OCI-LY7 (cell line): Measurements from ENCODE around the gene CERK. TPM values are rescaled to one million over a fixed set of nuclear protein-coding genes. Genes with fewer than 3 reads are reported as not detected.

ENCODE experiments used
- BruUV-seq: library from RNA; stranded (reverse); fragments of 400-500 nt; replicated peaks from 2 replicates; lab custom pipeline; 2021; lab: Mats Ljungman, UMichigan
- CTCF ChIA-PET: fragments of 300-600 bp; sonication (Branson Sonifier 250); formaldehyde crosslinking; loops from one replicate; lab custom pipeline; 2022; ENCODE audit warnings: antibody characterized with exemption; ENCODE audit not compliant: unreplicated experiment; lab: Charles Lee
- POLR2A ChIA-PET: fragments of 300-600 bp; sonication (Branson Sonifier 250); formaldehyde crosslinking; loops from one replicate; lab custom pipeline; 2022; ENCODE audit warnings: antibody characterized with exemption; lab: Charles Lee
- DNase-seq: peaks from one replicate; pipeline ENCODE4 v3.0.0-alpha.2; 2015; ENCODE audit warnings: low spot score
- H2AFZ ChIP-seq: fragments of 200-600 bp; sonication (generic), shearing (Covaris generic); 2 replicates; pipeline ENCODE4 v1.6.1; 2014; ENCODE audit warnings: mild to moderate bottlenecking, antibody characterized with exemption, low read length, moderate library complexity
- H3K27ac ChIP-seq: fragments of 200-600 bp; sonication (generic); 2 replicates; pipeline ENCODE4 v1.5.1; 2014; ENCODE audit warnings: mixed run types, low read depth, mild to moderate bottlenecking, moderate library complexity, low read length, inconsistent platforms; ENCODE audit not compliant: poor library complexity, severe bottlenecking
- H3K36me3 ChIP-seq: fragments of 200-600 bp; sonication (generic); 2 replicates; pipeline ENCODE4 v1.6.1; 2014; ENCODE audit warnings: mild to moderate bottlenecking, antibody characterized with exemption, low read length, moderate library complexity, mixed read lengths; ENCODE audit not compliant: insufficient read depth
- H3K4me1 ChIP-seq: fragments of 200-600 bp; sonication (generic); 2 replicates; pipeline ENCODE4 v1.5.1; 2014; ENCODE audit warnings: mild to moderate bottlenecking, low read length; ENCODE audit not compliant: insufficient read depth, poor library complexity, severe bottlenecking
- H3K4me2 ChIP-seq: fragments of 200-600 bp; sonication (generic); 2 replicates; pipeline ENCODE4 v1.6.1; 2014; ENCODE audit warnings: mild to moderate bottlenecking, low read length
- H3K4me3 ChIP-seq: fragments of 200-600 bp; sonication (generic); 2 replicates; pipeline ENCODE4 v1.5.1; 2014; ENCODE audit warnings: mild to moderate bottlenecking, low read depth, low read length; ENCODE audit not compliant: poor library complexity, severe bottlenecking
- H3K79me2 ChIP-seq: fragments of 200-600 bp; sonication (generic); 2 replicates; pipeline ENCODE4 v1.6.1; 2016; ENCODE audit warnings: low read depth, mild to moderate bottlenecking, low read length, moderate library complexity, mixed read lengths; ENCODE audit not compliant: insufficient read depth
- H3K9me2 ChIP-seq: fragments of 200-600 bp; sonication (generic); 2 replicates; pipeline ENCODE4 v1.6.1; 2016; ENCODE audit warnings: mild to moderate bottlenecking, low read length, mixed read lengths; ENCODE audit not compliant: insufficient read depth
- H3K9me3 ChIP-seq: fragments of 200-600 bp; sonication (generic); 2 replicates; pipeline ENCODE4 v1.6.1; 2014; ENCODE audit warnings: mild to moderate bottlenecking, mixed run types, low read length, mixed read lengths
- H4K20me1 ChIP-seq: fragments of 200-600 bp; sonication (generic); 2 replicates; pipeline ENCODE4 v1.6.1; 2014; ENCODE audit warnings: mild to moderate bottlenecking, antibody characterized with exemption, low read length, moderate library complexity, mixed read lengths; ENCODE audit not compliant: insufficient read depth
- EZH2phosphoT487 ChIP-seq: fragments of 200-600 bp; sonication (generic); IDR thresholded peaks from 2 replicates; pipeline ENCODE4 v1.6.1; 2018; ENCODE audit warnings: low read depth, borderline replicate concordance, mild to moderate bottlenecking, mixed run types, antibody characterized with exemption, low read length, moderate library complexity, mixed read lengths
- intact Hi-C: fragments of 100-400 bp; cut with micrococcal nuclease; formaldehyde crosslinking; loops from one replicate; pipeline ENCODE4 v1.10.0; 2022; ENCODE audit not compliant: unreplicated experiment
- total RNA-seq, 2 experiments: library from RNA; depleted of rRNA in 1 of 2; stranded (reverse); fragments of >200 nt in 1 of 2; shearing (Covaris generic) in 1 of 2; gene quantifications; 2 replicates each; pipeline ENCODE4 v1.2.3, GENCODE V29; 2014 to 2022
- TF ChIP-seq, protein P1 (sequence below): fragments of 200-600 bp; sonication (generic); conservative IDR thresholded peaks from 2 replicates; pipeline ENCODE4 v1.5.1; 2014; ENCODE audit warnings: mild to moderate bottlenecking, antibody characterized with exemption, low read length, moderate library complexity, mixed read lengths

The CERK gene
- total RNA-seq, 2 experiments from 2014 or later, result 36.6 to 48.1 TPM

DNA sequence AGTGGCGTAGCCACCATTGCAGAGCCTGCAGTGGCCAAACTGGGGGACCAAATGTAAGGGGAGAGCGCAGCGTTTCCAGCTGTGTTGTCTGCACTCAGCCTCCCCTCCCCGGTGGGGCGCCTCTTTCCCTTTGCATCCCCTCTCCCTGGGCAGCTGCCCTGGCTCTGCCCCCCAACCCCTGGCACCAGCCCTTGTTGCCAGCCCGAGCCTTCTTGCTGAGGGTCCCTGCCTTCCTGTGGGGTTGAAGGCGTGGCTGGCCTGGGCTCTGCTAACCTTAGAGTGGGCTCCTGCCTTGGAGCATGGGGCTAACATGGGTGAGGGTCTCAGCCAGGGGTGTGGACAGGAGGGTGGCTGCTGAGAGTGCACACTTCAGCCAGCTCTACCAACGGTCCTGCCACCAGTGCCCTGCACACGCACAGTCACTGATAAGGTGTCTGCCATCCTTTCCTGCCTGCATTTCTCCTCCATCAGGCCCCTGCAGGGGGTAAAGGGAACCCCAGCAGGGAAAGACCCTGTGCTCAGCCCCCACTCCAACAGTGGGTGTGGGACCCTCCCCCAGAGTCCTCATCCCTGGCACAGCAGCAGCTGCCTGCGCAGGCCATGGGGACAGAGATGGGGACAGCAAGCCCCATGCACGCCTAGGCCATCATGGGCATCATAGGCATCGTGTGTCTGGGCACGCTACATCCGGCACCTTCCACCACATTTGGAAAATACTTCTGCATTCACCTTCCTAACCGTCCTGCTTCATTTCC, 43.5 kb downstream of the CERK start:
- H3K4me2 ChIP-seq, result no peak overlapping the region
- no peaks in the 10 kb centered on the region for H3K9me2 ChIP-seq
- no peak overlapping the region for H3K4me3 ChIP-seq
- no peaks in the 10 kb centered on the region for H4K20me1 ChIP-seq
- peaks cover 40% of the 10 kb centered on the region; the same call in 1 of the 2 replicates for H3K36me3 ChIP-seq
- ChIA-PET CTCF (no interaction called here), POLR2A (no interaction called here)
- H3K79me2 ChIP-seq, result no peaks in the 10 kb centered on the region
- TF ChIP-seq, protein P1, sequence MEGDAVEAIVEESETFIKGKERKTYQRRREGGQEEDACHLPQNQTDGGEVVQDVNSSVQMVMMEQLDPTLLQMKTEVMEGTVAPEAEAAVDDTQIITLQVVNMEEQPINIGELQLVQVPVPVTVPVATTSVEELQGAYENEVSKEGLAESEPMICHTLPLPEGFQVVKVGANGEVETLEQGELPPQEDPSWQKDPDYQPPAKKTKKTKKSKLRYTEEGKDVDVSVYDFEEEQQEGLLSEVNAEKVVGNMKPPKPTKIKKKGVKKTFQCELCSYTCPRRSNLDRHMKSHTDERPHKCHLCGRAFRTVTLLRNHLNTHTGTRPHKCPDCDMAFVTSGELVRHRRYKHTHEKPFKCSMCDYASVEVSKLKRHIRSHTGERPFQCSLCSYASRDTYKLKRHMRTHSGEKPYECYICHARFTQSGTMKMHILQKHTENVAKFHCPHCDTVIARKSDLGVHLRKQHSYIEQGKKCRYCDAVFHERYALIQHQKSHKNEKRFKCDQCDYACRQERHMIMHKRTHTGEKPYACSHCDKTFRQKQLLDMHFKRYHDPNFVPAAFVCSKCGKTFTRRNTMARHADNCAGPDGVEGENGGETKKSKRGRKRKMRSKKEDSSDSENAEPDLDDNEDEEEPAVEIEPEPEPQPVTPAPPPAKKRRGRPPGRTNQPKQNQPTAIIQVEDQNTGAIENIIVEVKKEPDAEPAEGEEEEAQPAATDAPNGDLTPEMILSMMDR, result no peak
- no peak for TF ChIP-seq EZH2phosphoT487
- BruUV-seq, result no TSS peak
- no peaks in the 10 kb centered on the region for H3K9me3 ChIP-seq
- H3K27ac ChIP-seq, result no peak overlapping the region
- no peak for DNase-seq
- H2AFZ ChIP-seq, result no peak overlapping the region
- intact Hi-C loops, result no loop called here
- H3K4me1 ChIP-seq, result no peaks in the 10 kb centered on the region

DNA sequence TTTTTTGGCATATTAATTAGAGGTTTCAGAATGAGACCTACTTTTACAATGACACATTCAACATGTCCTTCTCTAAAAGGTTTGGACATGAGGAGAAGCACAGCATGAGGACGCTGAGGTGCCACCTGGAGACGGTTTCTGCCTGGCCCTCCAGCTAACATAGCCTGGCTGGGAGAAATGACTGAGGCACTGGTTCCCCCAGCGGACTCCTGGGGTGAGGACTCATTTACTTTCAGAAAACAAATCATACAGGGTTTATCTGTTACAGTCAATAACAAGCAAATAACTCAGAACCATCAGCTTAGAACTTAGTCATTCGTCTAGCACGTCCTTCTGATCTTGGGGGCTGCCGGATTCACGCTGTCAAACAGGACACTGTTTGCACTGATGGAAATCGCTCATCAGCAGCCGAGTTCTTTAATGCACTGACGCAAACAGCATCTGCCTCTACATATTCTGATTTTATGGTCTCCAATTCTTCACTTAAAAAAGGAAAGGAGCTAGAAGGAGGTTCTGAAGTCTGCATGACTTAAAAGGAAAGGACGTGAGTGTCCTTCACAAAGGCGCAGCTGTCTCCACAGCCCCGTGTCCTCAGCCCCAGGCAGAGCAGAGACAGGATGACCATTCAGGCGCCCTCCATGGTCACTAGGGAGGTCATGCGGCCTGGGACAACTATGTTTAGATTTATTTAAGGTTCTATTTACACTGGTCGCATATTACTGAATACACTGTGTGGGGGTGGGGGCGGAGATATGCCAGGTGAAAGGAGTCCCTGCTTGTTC, 44.2 kb downstream of the CERK start:
- Histone ChIP-seq H4K20me1 (no peaks in the 10 kb centered on the region), H3K4me1 (no peaks in the 10 kb centered on the region), H3K4me3 (no peak overlapping the region), H3K9me3 (no peaks in the 10 kb centered on the region), H3K9me2 (no peaks in the 10 kb centered on the region), H3K4me2 (no peak overlapping the region), H3K27ac (no peak overlapping the region), H2AFZ (no peak overlapping the region), H3K36me3 (peaks cover 32% of the 10 kb centered on the region; the same call in 1 of the 2 replicates), H3K79me2 (no peaks in the 10 kb centered on the region)
- POLR2A ChIA-PET, result no interaction called here
- BruUV-seq, result no TSS peak
- CTCF ChIA-PET, result no interaction called here
- peak; percentile 42 for DNase-seq
- TF ChIP-seq EZH2phosphoT487, result no peak
- TF ChIP-seq, protein P1, result peak; percentile 66
- intact Hi-C loops, result no loop called here

DNA sequence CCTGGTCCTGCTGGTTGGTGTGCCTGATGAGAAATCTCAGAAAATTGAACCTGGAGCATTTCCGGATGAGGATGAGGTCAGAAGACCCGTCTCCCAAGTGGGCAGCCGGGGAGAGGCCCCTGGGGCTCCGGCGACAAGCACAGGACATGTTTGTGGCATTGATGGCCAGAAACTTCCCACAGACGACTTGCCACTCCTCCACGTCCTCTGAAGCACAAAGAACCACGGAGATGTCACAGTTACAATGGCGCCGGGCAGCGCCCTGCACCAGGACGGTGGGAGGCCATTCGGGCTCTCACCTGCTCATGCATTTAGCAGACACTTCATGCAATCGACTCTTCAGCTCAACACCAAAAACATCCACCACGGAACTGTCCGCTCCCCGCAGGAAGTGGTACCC, 46.5 kb downstream of the CERK start:
- H2AFZ ChIP-seq, result no peak overlapping the region
- no peak for DNase-seq
- intact Hi-C loops, result no loop called here
- H3K27ac ChIP-seq, result no peak overlapping the region
- H3K9me2 ChIP-seq, result no peaks in the 10 kb centered on the region
- no peaks in the 10 kb centered on the region for H4K20me1 ChIP-seq
- H3K9me3 ChIP-seq, result no peaks in the 10 kb centered on the region
- H3K79me2 ChIP-seq, result no peaks in the 10 kb centered on the region
- POLR2A ChIA-PET, result no interaction called here
- H3K4me1 ChIP-seq, result no peaks in the 10 kb centered on the region
- peaks cover 26% of the 10 kb centered on the region; the same call in 1 of the 2 replicates for H3K36me3 ChIP-seq
- TF ChIP-seq, protein P1, result no peak
- no peak for TF ChIP-seq EZH2phosphoT487
- CTCF ChIA-PET, result no interaction called here
- no TSS peak for BruUV-seq
- no peak overlapping the region for H3K4me2 ChIP-seq
- no peak overlapping the region for H3K4me3 ChIP-seq
